Epithelial cell of esophagus (primary cell): ENCODE measurements around the gene NLRC5.
A peak's percentile ranks its signal among the peaks of the same experiment; 100 is the strongest.

ENCODE experiments used
- DNase-seq: peaks from one replicate; pipeline ENCODE4 v3.0.0; 2010; ENCODE audit warnings: low read depth
- H3K4me3 ChIP-seq: 2 replicates; pipeline ENCODE4 v1.5.1; 2011; ENCODE audit warnings: mild to moderate bottlenecking, low read length, control low read depth
- CTCF ChIP-seq: IDR thresholded peaks from 2 replicates; pipeline ENCODE4 v1.5.1; 2011; ENCODE audit warnings: low read depth, mild to moderate bottlenecking, low read length, control low read depth, inconsistent platforms; ENCODE audit not compliant: insufficient read depth; ENCODE audit errors: missing control alignments

Gene NLRC5

GRCh38 chr16:56961851-56962281, 27.5 kb upstream of the NLRC5 start, which contains the start of gene CETP:
TSS of gene CETP (plus strand) at chr16:56961950. CDS start at chr16:56961980, 30 bp downstream.
- TF ChIP-seq CTCF, result no peak
- no peak within 1 kb of the TSS for H3K4me3 ChIP-seq
- no peak for DNase-seq

GRCh38 chr16:56964243-56965148, 24.9 kb upstream of the NLRC5 start:
- peak; percentile 71 for TF ChIP-seq CTCF
- no peak overlapping the region for H3K4me3 ChIP-seq
- peak; percentile 60 for DNase-seq

- H3K4me3 ChIP-seq, result no peak overlapping the region
- no peak for DNase-seq
- TF ChIP-seq CTCF, result no peak
These were observed 23.9 kb upstream of the NLRC5 start for GRCh38 chr16:56965149-56966092.

- DNase-seq, result no peak
- TF ChIP-seq CTCF, result no peak
- no peak overlapping the region for H3K4me3 ChIP-seq
These were observed 23.3 kb upstream of the NLRC5 start for GRCh38 chr16:56966093-56966475.

- H3K4me3 ChIP-seq, result no peak overlapping the region
- no peak for DNase-seq
- no peak for TF ChIP-seq CTCF
These were observed 21.6 kb upstream of the NLRC5 start for GRCh38 chr16:56967733-56968132.

- no peak overlapping the region for H3K4me3 ChIP-seq
- no peak for TF ChIP-seq CTCF
- no peak for DNase-seq
These were observed 19.6 kb upstream of the NLRC5 start for GRCh38 chr16:56969769-56970168.
